HG03558 (cell line): ENCODE measurements around the gene SLC30A7.

Experiments
- ATAC-seq: cut with Tn5 transposase; IDR thresholded peaks from one replicate; pipeline ENCODE4 v1.9.1; 2021; ENCODE audit warnings: moderate number of reproducible peaks; ENCODE audit not compliant: unreplicated experiment; ENCODE audit errors: extremely low read depth

The SLC30A7 gene

GRCh38 chr1:101013776-101014175 is 117.9 kb downstream of the SLC30A7 start:
- ATAC-seq, result no peak

GRCh38 chr1:101017448-101017847 is 121.6 kb downstream of the SLC30A7 start:
- no peak for ATAC-seq

- no peak for ATAC-seq
Observed at GRCh38 chr1:101022294-101022693, 126.4 kb downstream of the SLC30A7 start.

- ATAC-seq, result peak; percentile 6
Observed at GRCh38 chr1:101025283-101025656, 129.4 kb downstream of the SLC30A7 start.

GRCh38 chr1:101025657-101026429 is 130.0 kb downstream of the SLC30A7 start, which contains the start of gene DPH5:
Gene DPH5 (minus strand): TSS chr1:101025784. CDS start chr1:101025443, 341 bp downstream.
- ATAC-seq, result peak; percentile 50

- no peak for ATAC-seq
Observed at GRCh38 chr1:101026430-101026788, 130.5 kb downstream of the SLC30A7 start.

GRCh38 chr1:101027194-101027772 is 131.4 kb downstream of the SLC30A7 start:
- ATAC-seq, result no peak

- ATAC-seq, result no peak
Observed at GRCh38 chr1:101028466-101028865, 132.6 kb downstream of the SLC30A7 start.

- no peak for ATAC-seq
Observed at GRCh38 chr1:101029184-101029583, 133.3 kb downstream of the SLC30A7 start.

- ATAC-seq, result no peak
Observed at GRCh38 chr1:101030881-101031280, 135.0 kb downstream of the SLC30A7 start.
